Endodermal cell (in vitro differentiated cells): Measurements from ENCODE around the gene FYB2. TPM values are rescaled to one million over a fixed set of nuclear protein-coding genes. Genes with fewer than 3 reads are reported as not detected.

Experiments used
- DNase-seq: peaks from one replicate; pipeline ENCODE4 v3.0.0-alpha.2; 2017
- H3K27ac ChIP-seq: 2 replicates; pipeline ENCODE4 v1.5.1; 2013; ENCODE audit warnings: mild to moderate bottlenecking, low read depth, low read length, moderate library complexity
- H3K27me3 ChIP-seq: 2 replicates; pipeline ENCODE4 v1.6.1; 2013; ENCODE audit warnings: mild to moderate bottlenecking, low read length, moderate library complexity; ENCODE audit not compliant: insufficient read depth, control insufficient read depth, poor library complexity, severe bottlenecking
- H3K36me3 ChIP-seq: 2 replicates; pipeline ENCODE4 v1.7.0; 2013; ENCODE audit warnings: mild to moderate bottlenecking, low read length, moderate library complexity; ENCODE audit not compliant: control insufficient read depth, insufficient read depth
- H3K4me1 ChIP-seq: one replicate; pipeline ENCODE4 v1.7.0; 2013; ENCODE audit warnings: low read length; ENCODE audit not compliant: control insufficient read depth, insufficient read depth
- H3K4me3 ChIP-seq: 2 replicates; pipeline ENCODE4 v1.5.1; 2013; ENCODE audit warnings: mild to moderate bottlenecking, low read length, moderate library complexity
- H3K9ac ChIP-seq: 2 replicates; pipeline ENCODE4 v1.6.1; 2013; ENCODE audit warnings: mild to moderate bottlenecking, low read length, moderate library complexity; ENCODE audit not compliant: poor library complexity, severe bottlenecking; ENCODE audit errors: extremely low read depth
- H3K9me3 ChIP-seq: 2 replicates; pipeline ENCODE4 v1.6.1; 2013; ENCODE audit warnings: mild to moderate bottlenecking, low read length, moderate library complexity; ENCODE audit not compliant: control insufficient read depth
- H3K27ac Mint-ChIP-seq: 2 replicates; pipeline ENCODE4 v1.8.0; 2020; ENCODE audit warnings: mixed read lengths
- H3K27me3 Mint-ChIP-seq: 2 replicates; pipeline ENCODE4 v1.8.0; 2021; ENCODE audit warnings: mild to moderate bottlenecking, mixed read lengths; ENCODE audit not compliant: insufficient read depth
- H3K36me3 Mint-ChIP-seq: 2 replicates; pipeline ENCODE4 v1.8.0; 2020; ENCODE audit warnings: low read depth, mixed read lengths
- H3K4me1 Mint-ChIP-seq: 2 replicates; pipeline ENCODE4 v1.8.0; 2020; ENCODE audit warnings: mixed read lengths
- H3K4me3 Mint-ChIP-seq: 2 replicates; pipeline ENCODE4 v1.8.0; 2020; ENCODE audit warnings: mild to moderate bottlenecking, moderate library complexity, mixed read lengths
- H3K9me3 Mint-ChIP-seq: 2 replicates; pipeline ENCODE4 v1.8.0; 2020; ENCODE audit warnings: mild to moderate bottlenecking, mixed read lengths
- CTCF ChIP-seq: fragments of 200-600 bp; sonication (generic); conservative IDR thresholded peaks from 2 replicates; pipeline ENCODE4 v1.5.0; 2021; ENCODE audit warnings: antibody characterized with exemption, mild to moderate bottlenecking
- WGBS, 2 experiments: methylation state at CpG; one replicate each; pipeline versions ENCODE4 v1.1.5 to v1.1.7; 2013; ENCODE audit warnings: missing lambda C conversion rate in 2 of 2, mixed read lengths in 1 of 2; ENCODE audit not compliant: insufficient coverage in 1 of 2, insufficient read length in 1 of 2; 5-methylcytosine and 5-hydroxymethylcytosine counted together
- total RNA-seq, 2 donors: library from RNA; stranded (reverse); fragmentation: NEBNext Ultra II Directional in 1 of 2; extraction: Animal tissue kit (Norgen Biotek cat#: 25700) in 1 of 2; gene quantifications; 2 replicates in 1 of 2; 3 replicates in 1 of 2; pipeline ENCODE4 v1.2.1, GENCODE V29; 2021

The FYB2 gene
- total RNA-seq, 2 donors from 2014 or later = 8.2 to 12.0 TPM

GRCh38 chr1:56774067-56774609 lies 45.1 kb downstream of the FYB2 start:
- H3K27me3 ChIP-seq = no peaks in the 10 kb centered on the region
- 93 to 100% methylated on average over 3 to 5 of the region's 6 CpGs for WGBS, 2 experiments
- H3K36me3 Mint-ChIP-seq = no peaks in the 10 kb centered on the region
- no peaks in the 10 kb centered on the region for H3K36me3 ChIP-seq
- no peak for TF ChIP-seq CTCF
- H3K4me3 Mint-ChIP-seq = no peak overlapping the region
- no peak overlapping the region for H3K27ac ChIP-seq
- H3K27ac Mint-ChIP-seq = no peak overlapping the region
- H3K9ac ChIP-seq = no peak overlapping the region
- no peak overlapping the region for H3K4me3 ChIP-seq
- peaks cover 2% of the 10 kb centered on the region for H3K27me3 Mint-ChIP-seq
- DNase-seq = no peak
- no peaks in the 10 kb centered on the region for H3K4me1 Mint-ChIP-seq
- H3K9me3 ChIP-seq = no peaks in the 10 kb centered on the region
- no peaks in the 10 kb centered on the region for H3K4me1 ChIP-seq
- H3K9me3 Mint-ChIP-seq = no peaks in the 10 kb centered on the region

DNA sequence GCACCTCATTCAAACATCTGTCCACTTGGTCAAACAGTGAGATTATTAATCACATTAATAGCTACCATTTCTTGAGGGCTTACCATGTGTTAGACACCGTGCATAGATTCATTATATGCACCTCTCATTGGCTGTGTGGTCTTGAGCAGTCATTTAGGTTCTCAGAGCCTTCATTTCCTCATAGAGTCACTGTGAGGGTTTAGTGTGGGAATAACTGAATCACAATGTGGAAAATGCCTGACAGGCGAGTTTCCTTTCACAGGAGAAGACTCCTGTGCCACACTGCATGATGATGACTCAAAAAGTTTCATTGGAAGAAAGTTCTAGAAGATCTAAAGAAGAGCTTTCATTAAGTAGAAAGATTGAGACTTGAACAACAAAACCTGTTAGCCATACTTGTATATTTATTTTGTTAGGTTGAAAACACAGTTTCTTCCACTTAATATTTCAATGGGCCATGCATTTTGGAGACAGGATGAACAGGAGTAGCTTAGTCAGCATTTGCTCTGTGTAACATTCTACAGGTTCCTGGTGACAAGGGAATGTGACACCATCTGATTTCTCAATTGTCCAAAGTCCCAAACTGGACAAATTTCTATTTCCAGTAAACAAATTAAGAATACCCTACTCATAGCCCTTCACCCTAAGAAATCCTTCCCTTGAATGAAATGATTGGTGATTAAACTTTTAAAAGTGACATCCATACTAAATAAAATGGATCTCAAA lies 45.7 kb downstream of the FYB2 start:
- DNase-seq = no peak
- no peak overlapping the region for H3K4me3 ChIP-seq
- H3K27ac ChIP-seq = no peak overlapping the region
- H3K9me3 ChIP-seq = no peaks in the 10 kb centered on the region
- H3K4me1 ChIP-seq = no peaks in the 10 kb centered on the region
- Mint-ChIP-seq H3K9me3 (no peaks in the 10 kb centered on the region), H3K4me1 (peaks cover under 1% of the 10 kb centered on the region), H3K36me3 (no peaks in the 10 kb centered on the region), H3K27ac (no peak overlapping the region), H3K4me3 (no peak overlapping the region), H3K27me3 (peaks cover 2% of the 10 kb centered on the region)
- 94 to 100% methylated on average over 1 to 2 of the region's 2 CpGs for WGBS, 2 experiments
- H3K36me3 ChIP-seq = no peaks in the 10 kb centered on the region
- no peaks in the 10 kb centered on the region for H3K27me3 ChIP-seq
- no peak overlapping the region for H3K9ac ChIP-seq
- no peak for TF ChIP-seq CTCF

GRCh38 chr1:56771717-56772116 lies 47.5 kb downstream of the FYB2 start:
- Histone ChIP-seq H3K9ac (no peak overlapping the region), H3K36me3 (no peaks in the 10 kb centered on the region), H3K4me3 (no peak overlapping the region), H3K27me3 (no peaks in the 10 kb centered on the region), H3K9me3 (no peaks in the 10 kb centered on the region), H3K27ac (no peak overlapping the region), H3K4me1 (peaks cover 8% of the 10 kb centered on the region)
- DNase-seq = no peak
- Mint-ChIP-seq H3K36me3 (no peaks in the 10 kb centered on the region), H3K27ac (no peak overlapping the region), H3K27me3 (peaks cover 2% of the 10 kb centered on the region), H3K4me1 (peaks cover 14% of the 10 kb centered on the region), H3K9me3 (no peaks in the 10 kb centered on the region), H3K4me3 (no peak overlapping the region)
- TF ChIP-seq CTCF = no peak
- 80% methylated on average over 1 of the region's 3 CpGs; no CpG with 5 or more reads in 1 of the 2 experiments for WGBS, 2 experiments
